AG04450 (cell line): ENCODE results near the gene CRYBG2. TPM values are rescaled to one million over a fixed set of nuclear protein-coding genes. Genes with fewer than 3 reads are reported as not detected.
A peak's percentile ranks its signal among the peaks of the same experiment; 100 is the strongest.
"Not testable (repeated sequence)": the region's sequence is repeated elsewhere in the genome, so short reads cannot be mapped to it uniquely, and the experiment has no call there.

ENCODE experiments used
- CTCF ChIA-PET: fragments of 300-600, 350-600 bp; formaldehyde crosslinking; extraction: SDS; loops from one replicate; lab custom pipeline; 2022; ENCODE audit warnings: antibody characterized with exemption, inconsistent platforms; lab: Charles Lee
- POLR2A ChIA-PET: fragments of 350-600 bp; formaldehyde crosslinking; extraction: SDS; loops from one replicate; lab custom pipeline; 2021; ENCODE audit warnings: antibody characterized with exemption, inconsistent platforms; lab: Yijun Ruan, JAX
- DNase-seq: peaks from one replicate; pipeline ENCODE4 v3.0.0-alpha.2; 2011; ENCODE audit warnings: low read depth, low spot score
- H3K27ac ChIP-seq: one replicate; pipeline ENCODE4 v1.5.1; 2012; ENCODE audit warnings: low read depth, low read length, control low read depth
- H3K27me3 ChIP-seq: one replicate; pipeline ENCODE4 v1.6.0; 2012; ENCODE audit warnings: low read length; ENCODE audit not compliant: control insufficient read depth, insufficient read depth
- H3K4me3 ChIP-seq: 2 replicates; pipeline ENCODE4 v1.5.1; 2011; ENCODE audit warnings: mild to moderate bottlenecking, low read depth, low read length, control low read depth
- H3K9me3 ChIP-seq: 2 replicates; pipeline ENCODE4 v1.5.1; 2012; ENCODE audit warnings: low read length; ENCODE audit not compliant: control insufficient read depth, insufficient read depth
- CTCF ChIP-seq: IDR thresholded peaks from 2 replicates; pipeline ENCODE4 v1.5.1; 2011; ENCODE audit warnings: low read depth, low read length, control low read depth, inconsistent platforms
- polyA plus RNA-seq: library from polyadenylated mRNA; depleted of rRNA; stranded (reverse); fragments of >200 nt; gene quantifications from 2 replicates; pipeline ENCODE4 v1.2.3, GENCODE V29; 2011

The CRYBG2 gene
- polyA plus RNA-seq, 1 experiment = not detected

GRCh38 chr1:26314501-26314900 lies 39.4 kb downstream of the CRYBG2 start:
- H3K27me3 ChIP-seq = peaks cover 2% of the 10 kb centered on the region
- DNase-seq = no peak
- H3K27ac ChIP-seq = no peak overlapping the region
- H3K9me3 ChIP-seq = no peaks in the 10 kb centered on the region
- ChIA-PET POLR2A (interaction anchor here (1.4 kb wide), 1 partner anchor 33 kb away, joined by 3 read pairs; no protein-coding TSS in a partner anchor), CTCF (interaction anchor here (1.0 to 2.7 kb wide), 3 partner anchors 39 to 103 kb away, joined by 3 to 7 read pairs (median 5); partner anchors contain the start of gene CEP85)
- no peak overlapping the region for H3K4me3 ChIP-seq
- no peak for TF ChIP-seq CTCF

GRCh38 chr1:26307966-26308899 lies 45.7 kb downstream of the CRYBG2 start:
- H3K9me3 ChIP-seq, H3K4me3 ChIP-seq, H3K27ac ChIP-seq, H3K27me3 ChIP-seq, POLR2A ChIA-PET, DNase-seq: not testable (repeated sequence)
- CTCF ChIA-PET = interaction anchor here (0.7 to 1.6 kb wide), 6 partner anchors 13 to 163 kb away, joined by 3 to 4 read pairs (median 4); no protein-coding TSS in a partner anchor

- no peak for TF ChIP-seq CTCF
- CTCF ChIA-PET = interaction anchor here (0.7 to 1.6 kb wide), 4 partner anchors 31 to 255 kb away, joined by 4 to 10 read pairs (median 4); no protein-coding TSS in a partner anchor
- POLR2A ChIA-PET = no interaction called here
- Histone ChIP-seq H3K27me3 (peaks cover 2% of the 10 kb centered on the region), H3K27ac (no peak overlapping the region), H3K9me3 (peaks cover 4% of the 10 kb centered on the region; the same call in 1 of the 2 replicates), H3K4me3 (no peak overlapping the region)
- DNase-seq = no peak
These were observed 46.6 kb downstream of the CRYBG2 start for GRCh38 chr1:26307363-26307781.

GRCh38 chr1:26306290-26307229 lies 47.4 kb downstream of the CRYBG2 start, which contains the start of gene UBXN11:
Gene UBXN11, minus strand, starts transcription at chr1:26306636. Its CDS starts 3,753 bp downstream, at chr1:26302883.
- H3K27ac ChIP-seq = peak within 1 kb of the TSS; percentile 31
- ChIA-PET CTCF (interaction anchor here (0.5 to 2.6 kb wide), 6 partner anchors 15 to 254 kb away, joined by 3 to 15 read pairs (median 4); no protein-coding TSS in a partner anchor), POLR2A (no interaction called here)
- peak within 1 kb of the TSS; percentile 93 for H3K4me3 ChIP-seq
- peak; percentile 4; the same call in 1 of the 2 replicates for TF ChIP-seq CTCF
- H3K9me3 ChIP-seq = peaks cover 4% of the 10 kb centered on the region; the same call in 1 of the 2 replicates
- H3K27me3 ChIP-seq = no peaks in the 10 kb centered on the region
- DNase-seq = peak; percentile 81
